Astrocyte of the cerebellum (primary cell): ENCODE data around the gene PRR7.
A peak's percentile ranks its signal among the peaks of the same experiment; 100 is the strongest.

ENCODE experiments used
- DNase-seq: peaks from one replicate; pipeline ENCODE4 v3.0.0-alpha.2; 2011; ENCODE audit warnings: low read depth
- H3K4me3 ChIP-seq: 2 replicates; pipeline ENCODE4 v1.5.1; 2011; ENCODE audit warnings: mild to moderate bottlenecking, low read depth, low read length, moderate library complexity
- in situ Hi-C: cut with HindIII; loops from 2 replicates; pipeline ENCODE4 v1.10.0; 2017; ENCODE audit warnings: low sequenced_read_pairs
- TF ChIP-seq, protein P1 (sequence below): IDR thresholded peaks from 2 replicates; pipeline ENCODE4 v1.5.1; 2012; ENCODE audit warnings: low read length, low read depth, moderate library complexity, mild to moderate bottlenecking; ENCODE audit errors: missing control alignments

PRR7 gene

GRCh38 chr5:177403792-177404640 is 42.6 kb upstream of the PRR7 start:
- in situ Hi-C loops, result no loop called here
- H3K4me3 ChIP-seq, result peak overlapping the region; percentile 50
- TF ChIP-seq, protein P1, sequence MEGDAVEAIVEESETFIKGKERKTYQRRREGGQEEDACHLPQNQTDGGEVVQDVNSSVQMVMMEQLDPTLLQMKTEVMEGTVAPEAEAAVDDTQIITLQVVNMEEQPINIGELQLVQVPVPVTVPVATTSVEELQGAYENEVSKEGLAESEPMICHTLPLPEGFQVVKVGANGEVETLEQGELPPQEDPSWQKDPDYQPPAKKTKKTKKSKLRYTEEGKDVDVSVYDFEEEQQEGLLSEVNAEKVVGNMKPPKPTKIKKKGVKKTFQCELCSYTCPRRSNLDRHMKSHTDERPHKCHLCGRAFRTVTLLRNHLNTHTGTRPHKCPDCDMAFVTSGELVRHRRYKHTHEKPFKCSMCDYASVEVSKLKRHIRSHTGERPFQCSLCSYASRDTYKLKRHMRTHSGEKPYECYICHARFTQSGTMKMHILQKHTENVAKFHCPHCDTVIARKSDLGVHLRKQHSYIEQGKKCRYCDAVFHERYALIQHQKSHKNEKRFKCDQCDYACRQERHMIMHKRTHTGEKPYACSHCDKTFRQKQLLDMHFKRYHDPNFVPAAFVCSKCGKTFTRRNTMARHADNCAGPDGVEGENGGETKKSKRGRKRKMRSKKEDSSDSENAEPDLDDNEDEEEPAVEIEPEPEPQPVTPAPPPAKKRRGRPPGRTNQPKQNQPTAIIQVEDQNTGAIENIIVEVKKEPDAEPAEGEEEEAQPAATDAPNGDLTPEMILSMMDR, result peak; percentile 47
- no peak for DNase-seq

DNA sequence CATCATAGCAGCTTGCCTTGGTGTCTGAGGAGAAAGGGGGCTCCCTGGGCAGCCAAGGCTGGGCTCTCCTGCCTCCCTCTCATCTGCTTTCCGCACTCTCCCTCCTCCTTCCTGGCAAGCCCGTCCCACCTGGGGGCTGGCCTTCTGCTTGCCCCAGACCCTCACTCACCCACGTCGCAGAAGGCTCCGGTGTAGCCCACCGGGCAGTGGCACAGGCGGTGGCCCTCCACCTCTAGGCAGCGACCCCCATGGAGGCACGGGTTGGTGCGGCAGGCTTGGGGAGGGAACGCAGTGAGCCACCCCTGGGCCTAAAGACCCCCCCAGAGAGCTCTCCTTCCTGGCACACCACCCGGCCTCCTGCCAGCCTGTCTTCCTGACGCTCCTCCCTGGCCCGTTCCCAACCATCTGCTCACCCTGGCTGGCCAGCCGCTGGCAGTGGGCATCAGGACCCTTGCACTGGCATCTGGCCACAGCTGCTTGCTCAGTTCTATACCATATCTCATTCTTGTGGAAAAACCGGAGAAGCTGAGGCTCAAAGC is 41.9 kb upstream of the PRR7 start:
- no peak for DNase-seq
- in situ Hi-C loops, result loop anchor here (5.0 kb wide), 2 partner anchors 38 to 57 kb away; no protein-coding TSS in a partner anchor
- TF ChIP-seq, protein P1, result no peak
- peak overlapping the region; percentile 50 for H3K4me3 ChIP-seq

GRCh38 chr5:177405312-177405711 is 41.3 kb upstream of the PRR7 start:
- no peak overlapping the region for H3K4me3 ChIP-seq
- DNase-seq, result no peak
- TF ChIP-seq, protein P1, result no peak
- in situ Hi-C loops, result loop anchor here (5.0 kb wide), 2 partner anchors 37 to 58 kb away; no protein-coding TSS in a partner anchor

DNA sequence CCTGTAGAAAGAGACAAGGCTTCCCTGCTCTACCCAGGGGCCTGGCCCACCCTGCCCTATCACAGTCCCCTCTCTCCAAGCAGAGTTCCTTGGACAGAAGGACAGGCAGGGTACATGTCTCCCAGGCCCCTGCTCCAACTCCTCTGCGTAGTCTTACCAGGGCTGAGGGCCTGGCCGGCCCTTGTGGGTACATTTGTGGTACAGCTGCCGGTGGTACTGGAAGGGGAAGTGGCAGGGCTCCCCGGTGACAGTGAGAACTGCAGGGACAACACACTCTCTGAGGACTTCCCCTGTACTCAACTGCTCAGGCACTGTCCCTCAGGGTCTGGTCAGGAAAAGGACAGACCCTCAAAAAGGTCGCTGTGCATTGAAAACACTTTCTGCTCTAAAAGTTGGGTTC is 40.8 kb upstream of the PRR7 start:
- TF ChIP-seq, protein P1, result no peak
- no peak overlapping the region for H3K4me3 ChIP-seq
- no peak for DNase-seq

DNA sequence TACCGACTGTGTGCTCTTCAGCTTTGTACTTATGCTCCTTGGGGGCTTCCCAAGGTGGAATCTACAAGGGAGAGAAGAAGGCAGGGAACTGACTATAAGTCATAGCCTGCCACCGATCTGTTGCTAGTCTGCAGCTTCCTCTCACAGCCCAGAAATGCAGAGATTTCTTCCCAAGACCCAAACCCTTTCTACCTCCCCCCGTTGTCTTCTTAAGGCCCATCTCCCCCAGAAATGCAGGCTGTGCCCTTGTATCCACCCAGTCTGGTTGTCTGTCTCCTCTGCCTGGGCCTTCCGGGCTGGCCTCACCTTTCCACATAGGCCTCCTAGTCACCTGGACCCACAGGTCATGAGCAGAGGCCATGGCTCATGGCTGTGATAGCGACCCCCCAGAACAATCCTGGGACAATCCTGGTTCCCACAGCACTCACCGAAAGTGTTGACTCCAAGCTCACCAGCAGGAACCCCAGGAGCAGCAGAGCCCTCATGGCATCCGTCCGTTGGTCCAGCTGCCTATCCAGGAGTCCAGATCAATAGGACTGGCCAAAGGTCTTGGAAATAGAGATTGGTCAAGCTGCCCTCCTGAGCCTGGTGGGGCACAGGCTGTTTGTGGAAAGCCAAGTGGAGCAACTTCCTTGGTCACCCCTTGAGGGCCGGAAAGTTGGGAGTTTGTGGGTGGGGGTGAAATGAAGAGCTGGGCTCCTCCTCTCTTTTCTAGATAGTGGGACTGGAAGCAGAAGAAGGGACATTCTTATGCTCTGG is 37.4 kb upstream of the PRR7 start, which contains the start of gene F12:
Gene F12 (minus strand): TSS at position 522 of the 759 bp plus-strand sequence. CDS start 37 bp downstream, at position 485.
- TF ChIP-seq, protein P1, result no peak
- no peak within 1 kb of the TSS for H3K4me3 ChIP-seq
- in situ Hi-C loops, result loop anchor here (5.0 kb wide), 2 partner anchors 33 to 62 kb away; no protein-coding TSS in a partner anchor
- no peak for DNase-seq

More for the DNA sequence above, 40.8 kb upstream of the PRR7 start:
- in situ Hi-C loops, result loop anchor here (5.0 kb wide), 2 partner anchors 36 to 59 kb away; no protein-coding TSS in a partner anchor

- in situ Hi-C loops, result no loop called here
- DNase-seq, result no peak
- no peak overlapping the region for H3K4me3 ChIP-seq
- TF ChIP-seq, protein P1, result no peak
These were observed 36.0 kb upstream of the PRR7 start for GRCh38 chr5:177410575-177410974.
